ENCODE data around the gene GUCA2A. TPM values are rescaled to one million over a fixed set of nuclear protein-coding genes. Genes with fewer than 3 reads are reported as not detected.

GUCA2A gene
- total RNA-seq, 1 donor from 2014 or later: not detected

DNA sequence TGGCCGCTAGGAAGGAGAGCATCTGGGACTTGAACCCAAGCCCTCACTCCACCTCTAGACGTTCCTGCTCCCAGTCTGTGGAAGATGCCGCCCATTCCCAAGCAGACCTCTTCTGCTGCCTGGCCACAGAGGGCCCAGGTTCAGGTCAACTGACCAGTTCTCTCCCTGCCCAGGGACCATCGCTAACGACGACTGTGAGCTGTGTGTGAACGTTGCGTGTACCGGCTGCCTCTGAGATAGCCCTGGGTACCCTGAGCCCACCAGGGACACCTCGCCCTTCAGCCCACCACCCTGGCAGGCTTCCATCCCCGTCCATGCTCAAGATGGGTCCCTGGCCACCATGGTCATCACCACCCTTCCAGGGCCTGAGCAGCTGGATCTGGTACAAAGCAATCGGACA, 9.2 kb downstream of the GUCA2A start:
- H3K36me3 Mint-ChIP-seq (ENCODE audit: low read depth, unreplicated experiment): no peaks in the 10 kb centered on the region
- no peaks in the 10 kb centered on the region for H4K20me1 ChIP-seq (ENCODE audit: insufficient read depth, low read length)
- H3K4me3 Mint-ChIP-seq (ENCODE audit: unreplicated experiment): no peak overlapping the region
- no peak overlapping the region for H3K4me2 ChIP-seq (ENCODE audit: low read length)
- H3K4me1 Mint-ChIP-seq (ENCODE audit: low read depth, unreplicated experiment): no peaks in the 10 kb centered on the region
- no peaks in the 10 kb centered on the region for H3K27me3 ChIP-seq (ENCODE audit: insufficient read depth, low read length)
- peaks cover 43% of the 10 kb centered on the region for H3K27me3 Mint-ChIP-seq (ENCODE audit: low read depth, unreplicated experiment)
- no peaks in the 10 kb centered on the region for H3K79me2 ChIP-seq (ENCODE audit: insufficient read depth, low read length)
- no peak for FAIRE-seq
- H3K9me3 ChIP-seq (ENCODE audit: insufficient read depth, low read depth, low read length): no peaks in the 10 kb centered on the region
- H3K9me3 Mint-ChIP-seq (ENCODE audit: unreplicated experiment): peaks cover 4% of the 10 kb centered on the region
- no peak overlapping the region for H3K27ac ChIP-seq (ENCODE audit: low read depth, low read length)
- no peak overlapping the region for H2AFZ ChIP-seq (ENCODE audit: low read depth, low read length)
- DNase-seq (ENCODE audit: low read depth): no peak
- H3K27ac Mint-ChIP-seq (ENCODE audit: unreplicated experiment): no peak overlapping the region
- no peak overlapping the region for H3K4me3 ChIP-seq (ENCODE audit: insufficient read depth, low read depth, low read length)
- no peaks in the 10 kb centered on the region for H3K36me3 ChIP-seq (ENCODE audit: insufficient read depth, low read length)
- no peak overlapping the region for H3K9ac ChIP-seq (ENCODE audit: low read length)
- no peak for TF ChIP-seq EZH2 (IDR thresholded peaks at IDR 0.05; ENCODE audit: insufficient read depth, low read length)
- TF ChIP-seq, protein P1, sequence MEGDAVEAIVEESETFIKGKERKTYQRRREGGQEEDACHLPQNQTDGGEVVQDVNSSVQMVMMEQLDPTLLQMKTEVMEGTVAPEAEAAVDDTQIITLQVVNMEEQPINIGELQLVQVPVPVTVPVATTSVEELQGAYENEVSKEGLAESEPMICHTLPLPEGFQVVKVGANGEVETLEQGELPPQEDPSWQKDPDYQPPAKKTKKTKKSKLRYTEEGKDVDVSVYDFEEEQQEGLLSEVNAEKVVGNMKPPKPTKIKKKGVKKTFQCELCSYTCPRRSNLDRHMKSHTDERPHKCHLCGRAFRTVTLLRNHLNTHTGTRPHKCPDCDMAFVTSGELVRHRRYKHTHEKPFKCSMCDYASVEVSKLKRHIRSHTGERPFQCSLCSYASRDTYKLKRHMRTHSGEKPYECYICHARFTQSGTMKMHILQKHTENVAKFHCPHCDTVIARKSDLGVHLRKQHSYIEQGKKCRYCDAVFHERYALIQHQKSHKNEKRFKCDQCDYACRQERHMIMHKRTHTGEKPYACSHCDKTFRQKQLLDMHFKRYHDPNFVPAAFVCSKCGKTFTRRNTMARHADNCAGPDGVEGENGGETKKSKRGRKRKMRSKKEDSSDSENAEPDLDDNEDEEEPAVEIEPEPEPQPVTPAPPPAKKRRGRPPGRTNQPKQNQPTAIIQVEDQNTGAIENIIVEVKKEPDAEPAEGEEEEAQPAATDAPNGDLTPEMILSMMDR (IDR thresholded peaks at IDR 0.05; ENCODE audit: insufficient read depth, low read depth, low read length): no peak
- no peaks in the 10 kb centered on the region for H3K4me1 ChIP-seq (ENCODE audit: insufficient read depth, low read length)

DNA sequence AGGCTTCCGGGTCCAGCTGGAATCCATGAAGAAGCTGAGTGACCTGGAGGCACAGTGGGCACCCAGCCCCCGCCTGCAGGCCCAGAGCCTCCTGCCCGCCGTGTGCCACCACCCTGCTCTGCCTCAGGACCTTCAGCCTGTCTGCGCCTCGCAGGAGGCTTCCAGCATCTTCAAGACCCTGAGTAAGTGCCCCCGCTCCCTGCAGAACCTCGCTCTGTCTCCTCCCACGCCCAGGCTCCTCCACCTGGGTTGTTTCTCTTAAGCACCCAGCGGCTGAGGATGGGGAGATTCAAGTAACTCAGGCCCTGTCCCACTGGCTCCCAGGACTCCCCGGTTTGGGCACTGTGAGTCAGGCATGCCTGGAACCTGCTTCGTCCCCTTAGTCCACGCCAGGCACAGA, 9.9 kb downstream of the GUCA2A start:
- no peak overlapping the region for H3K4me3 ChIP-seq (ENCODE audit: insufficient read depth, low read depth, low read length)
- no peak for FAIRE-seq
- no peak for DNase-seq (ENCODE audit: low read depth)
- H3K4me2 ChIP-seq (ENCODE audit: low read length): no peak overlapping the region
- no peaks in the 10 kb centered on the region for H3K4me1 ChIP-seq (ENCODE audit: insufficient read depth, low read length)
- Mint-ChIP-seq H3K27ac (ENCODE audit: unreplicated experiment) (no peak overlapping the region), H3K27me3 (ENCODE audit: low read depth, unreplicated experiment) (peaks cover 46% of the 10 kb centered on the region), H3K9me3 (ENCODE audit: unreplicated experiment) (peaks cover 4% of the 10 kb centered on the region), H3K4me1 (ENCODE audit: low read depth, unreplicated experiment) (no peaks in the 10 kb centered on the region), H3K36me3 (ENCODE audit: low read depth, unreplicated experiment) (no peaks in the 10 kb centered on the region), H3K4me3 (ENCODE audit: unreplicated experiment) (no peak overlapping the region)
- H3K9ac ChIP-seq (ENCODE audit: low read length): no peak overlapping the region
- H2AFZ ChIP-seq (ENCODE audit: low read depth, low read length): no peak overlapping the region
- no peaks in the 10 kb centered on the region for H3K79me2 ChIP-seq (ENCODE audit: insufficient read depth, low read length)
- H3K27ac ChIP-seq (ENCODE audit: low read depth, low read length): no peak overlapping the region
- TF ChIP-seq, protein P1 (IDR thresholded peaks at IDR 0.05; ENCODE audit: insufficient read depth, low read depth, low read length): no peak
- TF ChIP-seq EZH2 (IDR thresholded peaks at IDR 0.05; ENCODE audit: insufficient read depth, low read length): no peak
- H3K27me3 ChIP-seq (ENCODE audit: insufficient read depth, low read length): peaks cover 5% of the 10 kb centered on the region
- H4K20me1 ChIP-seq (ENCODE audit: insufficient read depth, low read length): no peaks in the 10 kb centered on the region
- no peaks in the 10 kb centered on the region for H3K9me3 ChIP-seq (ENCODE audit: insufficient read depth, low read depth, low read length)
- no peaks in the 10 kb centered on the region for H3K36me3 ChIP-seq (ENCODE audit: insufficient read depth, low read length)

DNA sequence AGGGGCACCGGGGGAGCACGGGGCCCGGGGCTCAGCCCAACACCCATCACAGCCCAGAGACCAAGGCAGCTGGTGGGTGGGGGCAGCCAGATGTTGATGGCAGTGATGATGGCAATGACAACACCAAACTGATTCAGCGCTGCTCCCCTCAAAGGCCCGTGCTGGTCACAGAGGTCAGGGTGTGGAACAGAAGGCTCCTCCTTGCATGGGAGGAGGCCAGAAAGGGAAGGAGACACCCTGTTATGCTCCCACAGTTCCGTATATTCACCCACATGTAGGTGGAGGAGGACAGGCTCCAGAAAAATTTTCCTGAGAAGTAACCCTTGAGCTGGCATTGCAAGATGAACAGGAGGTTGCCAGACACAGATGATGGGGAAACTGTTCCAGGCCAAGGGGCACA, 10.9 kb downstream of the GUCA2A start:
- Mint-ChIP-seq H3K36me3 (ENCODE audit: low read depth, unreplicated experiment) (no peaks in the 10 kb centered on the region), H3K4me1 (ENCODE audit: low read depth, unreplicated experiment) (no peaks in the 10 kb centered on the region), H3K9me3 (ENCODE audit: unreplicated experiment) (peaks cover 4% of the 10 kb centered on the region), H3K4me3 (ENCODE audit: unreplicated experiment) (no peak overlapping the region), H3K27me3 (ENCODE audit: low read depth, unreplicated experiment) (peaks cover 46% of the 10 kb centered on the region), H3K27ac (ENCODE audit: unreplicated experiment) (no peak overlapping the region)
- DNase-seq (ENCODE audit: low read depth) (no peak), FAIRE-seq (no peak)
- no peaks in the 10 kb centered on the region for H3K4me1 ChIP-seq (ENCODE audit: insufficient read depth, low read length)
- no peak overlapping the region for H3K9ac ChIP-seq (ENCODE audit: low read length)
- no peak overlapping the region for H2AFZ ChIP-seq (ENCODE audit: low read depth, low read length)
- H3K4me2 ChIP-seq (ENCODE audit: low read length): no peak overlapping the region
- no peaks in the 10 kb centered on the region for H3K79me2 ChIP-seq (ENCODE audit: insufficient read depth, low read length)
- TF ChIP-seq, protein P1 (IDR thresholded peaks at IDR 0.05; ENCODE audit: insufficient read depth, low read depth, low read length): no peak
- no peak for TF ChIP-seq EZH2 (IDR thresholded peaks at IDR 0.05; ENCODE audit: insufficient read depth, low read length)
- H3K27ac ChIP-seq (ENCODE audit: low read depth, low read length): no peak overlapping the region
- peaks cover 10% of the 10 kb centered on the region for H3K27me3 ChIP-seq (ENCODE audit: insufficient read depth, low read length)
- H3K36me3 ChIP-seq (ENCODE audit: insufficient read depth, low read length): no peaks in the 10 kb centered on the region
- no peak overlapping the region for H3K4me3 ChIP-seq (ENCODE audit: insufficient read depth, low read depth, low read length)
- no peaks in the 10 kb centered on the region for H3K9me3 ChIP-seq (ENCODE audit: insufficient read depth, low read depth, low read length)
- H4K20me1 ChIP-seq (ENCODE audit: insufficient read depth, low read length): no peaks in the 10 kb centered on the region

Data from astrocyte (in vitro differentiated cells and primary cell).